ENCODE results near the gene LSM7. TPM values are rescaled to one million over a fixed set of nuclear protein-coding genes. Genes with fewer than 3 reads are reported as not detected.
A peak's percentile ranks its signal among the peaks of the same experiment; 100 is the strongest.

The LSM7 gene
- total and polyA plus RNA-seq, 9 of the 15 experiments (the other 6 are each of a cell fraction or from before 2014, with no cell fraction given), result 40.5 to 690 (median 265) TPM

- CTCF ChIA-PET (ENCODE audit: low intra/inter-chr PET ratio), result no interaction called here
- 46% methylated on average over 18 of the region's 20 CpGs for WGBS (ENCODE audit: insufficient coverage, low coverage, missing lambda C conversion rate)
- in situ Hi-C loops (cut with MboI), result no loop called here
- TF ChIP-seq SNRNP70 (optimal IDR thresholded peaks at IDR 0.05; ENCODE audit: low read depth, low read length) (no peak), DIDO1 (tag; IDR thresholded peaks at IDR 0.05; ENCODE audit: low read depth) (no peak), ZNF274 (IDR thresholded peaks at IDR 0.05; ENCODE audit: borderline replicate concordance, low read depth, low read length) (no peak), BCOR (IDR thresholded peaks at IDR 0.05) (peak; percentile 89), ADNP (tag; IDR thresholded peaks at IDR 0.05) (0 out of 2 replicates have a peak, but pooled peaks have one; percentile 8), NR0B1 (IDR thresholded peaks at IDR 0.05; ENCODE audit: partially characterized antibody) (no peak), CBX1 (IDR thresholded peaks at IDR 0.05; ENCODE audit: low read depth) (0 out of 2 replicates have a peak, but pooled peaks have one; percentile 20), ZNF395 (CRISPR knock-in tag; IDR thresholded peaks at IDR 0.05) (no peak), RBM25 (IDR thresholded peaks at IDR 0.05; ENCODE audit: low read depth, low read length, severe bottlenecking) (peak; percentile 58), CHD2 (IDR thresholded peaks at IDR 0.05; ENCODE audit: low read depth, low read length) (no peak), SMARCA5 (IDR thresholded peaks at IDR 0.05) (peak; percentile 38; the same call in 1 of the 2 replicates), PTTG1 (tag; IDR thresholded peaks at IDR 0.05; ENCODE audit: low read depth) (no peak)
- TF ChIP-seq, protein P1, sequence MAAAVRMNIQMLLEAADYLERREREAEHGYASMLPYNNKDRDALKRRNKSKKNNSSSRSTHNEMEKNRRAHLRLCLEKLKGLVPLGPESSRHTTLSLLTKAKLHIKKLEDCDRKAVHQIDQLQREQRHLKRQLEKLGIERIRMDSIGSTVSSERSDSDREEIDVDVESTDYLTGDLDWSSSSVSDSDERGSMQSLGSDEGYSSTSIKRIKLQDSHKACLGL (CRISPR knock-in tag; IDR thresholded peaks at IDR 0.05; ENCODE audit: borderline replicate concordance, poor library complexity, severe bottlenecking), result no peak
- TF ChIP-seq, protein P2, sequence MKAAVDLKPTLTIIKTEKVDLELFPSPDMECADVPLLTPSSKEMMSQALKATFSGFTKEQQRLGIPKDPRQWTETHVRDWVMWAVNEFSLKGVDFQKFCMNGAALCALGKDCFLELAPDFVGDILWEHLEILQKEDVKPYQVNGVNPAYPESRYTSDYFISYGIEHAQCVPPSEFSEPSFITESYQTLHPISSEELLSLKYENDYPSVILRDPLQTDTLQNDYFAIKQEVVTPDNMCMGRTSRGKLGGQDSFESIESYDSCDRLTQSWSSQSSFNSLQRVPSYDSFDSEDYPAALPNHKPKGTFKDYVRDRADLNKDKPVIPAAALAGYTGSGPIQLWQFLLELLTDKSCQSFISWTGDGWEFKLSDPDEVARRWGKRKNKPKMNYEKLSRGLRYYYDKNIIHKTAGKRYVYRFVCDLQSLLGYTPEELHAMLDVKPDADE (conservative IDR thresholded peaks at IDR 0.05; ENCODE audit: control insufficient read depth, low read depth, low read length), result no peak
- TF ChIP-seq, protein P3, sequence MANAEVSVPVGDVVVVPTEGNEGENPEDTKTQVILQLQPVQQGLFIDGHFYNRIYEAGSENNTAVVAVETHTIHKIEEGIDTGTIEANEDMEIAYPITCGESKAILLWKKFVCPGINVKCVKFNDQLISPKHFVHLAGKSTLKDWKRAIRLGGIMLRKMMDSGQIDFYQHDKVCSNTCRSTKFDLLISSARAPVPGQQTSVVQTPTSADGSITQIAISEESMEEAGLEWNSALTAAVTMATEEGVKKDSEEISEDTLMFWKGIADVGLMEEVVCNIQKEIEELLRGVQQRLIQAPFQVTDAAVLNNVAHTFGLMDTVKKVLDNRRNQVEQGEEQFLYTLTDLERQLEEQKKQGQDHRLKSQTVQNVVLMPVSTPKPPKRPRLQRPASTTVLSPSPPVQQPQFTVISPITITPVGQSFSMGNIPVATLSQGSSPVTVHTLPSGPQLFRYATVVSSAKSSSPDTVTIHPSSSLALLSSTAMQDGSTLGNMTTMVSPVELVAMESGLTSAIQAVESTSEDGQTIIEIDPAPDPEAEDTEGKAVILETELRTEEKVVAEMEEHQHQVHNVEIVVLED (CRISPR knock-in tag; IDR thresholded peaks at IDR 0.05), result no peak
Observed at GRCh38 chr19:2286402-2287140, 41.8 kb downstream of the LSM7 start.

More at GRCh38 chr19:2286402-2287140, 41.8 kb downstream of the LSM7 start:
- Histone ChIP-seq H3K4me1 (replicated peaks in 1 of 2; ENCODE audit: control insufficient read depth in 2 of 2, insufficient read depth in 2 of 2, low read length in 2 of 2) (peaks cover 10 to 48% of the 10 kb centered on the region in 2 experiments), H3K9me3 (replicated peaks; ENCODE audit: control insufficient read depth, insufficient read depth, low read depth, low read length) (no peaks in the 10 kb centered on the region), H3K4me3 (no peak overlapping the region), H3K27ac (ENCODE audit: extremely low read depth, low read depth, low read length) (no peak overlapping the region), H3K9ac (ENCODE audit: insufficient read depth in 1 of 2, low read depth in 2 of 2, low read length in 2 of 2) (peak overlapping the region in 1 of 2 experiments; percentile 10; a peak in 1 of 4 replicates), H4K20me1 (replicated peaks; ENCODE audit: control insufficient read depth, insufficient read depth, low read length) (no peaks in the 10 kb centered on the region), H3K4me2 (ENCODE audit: insufficient read depth, low read length) (no peak overlapping the region), H3K79me2 (ENCODE audit: control insufficient read depth, insufficient read depth, low read length) (no peaks in the 10 kb centered on the region), H3K36me3 (ENCODE audit: control insufficient read depth, insufficient read depth, low read length) (no peaks in the 10 kb centered on the region), H3K9me1 (ENCODE audit: control insufficient read depth, insufficient read depth, low read length) (peaks cover 2% of the 10 kb centered on the region), H2AFZ (ENCODE audit: low read depth, low read length) (no peak overlapping the region), H3K27me3 (ENCODE audit: control insufficient read depth in 2 of 2, insufficient read depth in 2 of 2, low read length in 2 of 2) (no peaks in the 10 kb centered on the region)
- POLR2A ChIA-PET, result interaction anchor here (0.5 to 2.4 kb wide), 6 partner anchors 8 to 41 kb away, joined by 3 to 17 read pairs (median 4); no protein-coding TSS in a partner anchor
- DNase-seq (ENCODE audit: extremely low read depth in 1 of 4, low spot score in 3 of 4) (no peak), ATAC-seq (no peak), FAIRE-seq (no peak)
- BruUV-seq (replicated peaks), result no TSS peak
- intact Hi-C loops (cut with micrococcal nuclease), result no loop called here

Measured in K562 (cell line).